ENCODE data around the gene NUS1. TPM values are rescaled to one million over a fixed set of nuclear protein-coding genes. Genes with fewer than 3 reads are reported as not detected.

Gene NUS1
- total and polyA plus RNA-seq, 2 of the 4 experiments (the other 2 are of a cell fraction): 11.8 to 19.6 TPM

DNA sequence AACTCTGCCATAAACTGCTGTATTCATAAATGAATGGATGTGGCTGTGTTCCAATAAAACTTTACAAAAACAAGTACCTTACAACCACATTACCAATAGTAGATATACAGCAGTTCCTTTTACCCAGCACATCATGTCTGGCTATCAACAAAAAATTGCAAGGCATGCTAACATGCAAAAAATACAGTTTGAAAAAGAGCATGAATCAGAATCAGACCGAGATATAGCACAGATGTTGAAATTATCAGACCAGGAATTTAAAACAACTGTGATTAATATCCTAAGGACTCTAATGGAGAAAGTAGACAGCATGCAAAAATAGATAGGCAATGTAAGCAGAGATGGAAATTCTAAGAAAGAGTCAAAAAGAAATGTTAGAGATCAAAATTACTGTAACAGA lies 8.4 kb upstream of the NUS1 start:
- no peak overlapping the region for H4K5ac ChIP-seq (ENCODE audit: low read depth, low read length)
- H2BK5ac ChIP-seq (ENCODE audit: low read depth, low read length, poor library complexity, severe bottlenecking): no peak overlapping the region
- no peaks in the 10 kb centered on the region for H3K4me1 ChIP-seq (ENCODE audit: control insufficient read depth, insufficient read depth, low read length)
- H2BK20ac ChIP-seq (ENCODE audit: low read depth, low read length): no peak overlapping the region
- H3K4me2 ChIP-seq (ENCODE audit: low read depth, low read length): no peak overlapping the region
- no peak overlapping the region for H2BK120ac ChIP-seq (ENCODE audit: low read depth, low read length)
- dilution Hi-C loops (cut with HindIII; ENCODE audit: low sequenced_read_pairs, unreplicated experiment) (no loop called here), intact Hi-C loops (cut with micrococcal nuclease) (no loop called here), in situ Hi-C loops (cut with MboI; ENCODE audit: low sequenced_read_pairs) (no loop called here)
- DNase-seq (peak; percentile 5), ATAC-seq (ENCODE audit: low read depth) (no peak)
- no peaks in the 10 kb centered on the region for H3K79me1 ChIP-seq (ENCODE audit: low read depth in 1 of 2, low read length in 2 of 2)
- no peak overlapping the region for H2AK9ac ChIP-seq (replicated peaks; ENCODE audit: low read depth, low read length, poor library complexity)
- H4K8ac ChIP-seq (ENCODE audit: low read depth in 2 of 2, low read length in 2 of 2): no peak overlapping the region
- H2BK15ac ChIP-seq (ENCODE audit: low read depth, low read length): no peak overlapping the region
- no peak overlapping the region for H3K4me3 ChIP-seq (ENCODE audit: insufficient read depth, low read depth, low read length)
- H3K9me3 ChIP-seq (ENCODE audit: control insufficient read depth, insufficient read depth, low read length): no peaks in the 10 kb centered on the region
- no peaks in the 10 kb centered on the region for H3K9me1 ChIP-seq (ENCODE audit: insufficient read depth, low read length)
- H4K20me1 ChIP-seq (ENCODE audit: insufficient read depth, low read length): no peaks in the 10 kb centered on the region
- POLR2A ChIA-PET (ENCODE audit: unreplicated experiment): no interaction called here
- H3K27ac ChIP-seq (ENCODE audit: insufficient read depth, low read length): no peak overlapping the region
- no peak overlapping the region for H3K23ac ChIP-seq (ENCODE audit: low read depth, low read length)
- H3K36me3 ChIP-seq (ENCODE audit: control insufficient read depth, insufficient read depth, low read length): no peaks in the 10 kb centered on the region
- H2AFZ ChIP-seq (replicated peaks; ENCODE audit: low read length, poor library complexity): no peak overlapping the region
- TF ChIP-seq, protein P1, sequence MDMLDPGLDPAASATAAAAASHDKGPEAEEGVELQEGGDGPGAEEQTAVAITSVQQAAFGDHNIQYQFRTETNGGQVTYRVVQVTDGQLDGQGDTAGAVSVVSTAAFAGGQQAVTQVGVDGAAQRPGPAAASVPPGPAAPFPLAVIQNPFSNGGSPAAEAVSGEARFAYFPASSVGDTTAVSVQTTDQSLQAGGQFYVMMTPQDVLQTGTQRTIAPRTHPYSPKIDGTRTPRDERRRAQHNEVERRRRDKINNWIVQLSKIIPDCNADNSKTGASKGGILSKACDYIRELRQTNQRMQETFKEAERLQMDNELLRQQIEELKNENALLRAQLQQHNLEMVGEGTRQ (IDR thresholded peaks at IDR 0.05; ENCODE audit: low read depth, low read length): no peak
- no peak for TF ChIP-seq MAFK (IDR thresholded peaks at IDR 0.05; ENCODE audit: low read depth, low read length)
- no peak for TF ChIP-seq CTCF (conservative IDR thresholded peaks at IDR 0.05; ENCODE audit: low read depth, low read length)
- TF ChIP-seq BHLHE40 (IDR thresholded peaks at IDR 0.05; ENCODE audit: low read depth, low read length): no peak
- TF ChIP-seq POLR2A (IDR thresholded peaks at IDR 0.05; ENCODE audit: low read depth, low read length): no peak
- no peak for TF ChIP-seq RFX5 (IDR thresholded peaks at IDR 0.05; ENCODE audit: low read depth, low read length)
- no peak for TF ChIP-seq CEBPB (IDR thresholded peaks at IDR 0.05; ENCODE audit: low read depth, low read length)
- no peak for TF ChIP-seq SMC3 (IDR thresholded peaks at IDR 0.05; ENCODE audit: low read depth, low read length)
- TF ChIP-seq RCOR1 (IDR thresholded peaks at IDR 0.05; ENCODE audit: insufficient replicate concordance, low read length): no peak
- no peak for TF ChIP-seq NFE2L2 (IDR thresholded peaks at IDR 0.05; ENCODE audit: low read depth, low read length)
- H3K27me3 ChIP-seq (ENCODE audit: control insufficient read depth, insufficient read depth, low read length): no peaks in the 10 kb centered on the region
- H3K14ac ChIP-seq (replicated peaks; ENCODE audit: low read depth, low read length): no peak overlapping the region
- H2AK5ac ChIP-seq (ENCODE audit: low read depth, low read length): no peak overlapping the region
- no TSS peak for BruUV-seq (replicated peaks)
- no peak overlapping the region for H3K18ac ChIP-seq (ENCODE audit: low read depth, low read length)
- no peak overlapping the region for H3K9ac ChIP-seq (ENCODE audit: low read depth, low read length)
- no peak overlapping the region for H3K56ac ChIP-seq (ENCODE audit: extremely low read depth, insufficient read depth, low read length)
- CTCF ChIA-PET: no interaction called here
- H4K91ac ChIP-seq (ENCODE audit: insufficient read depth, low read depth, low read length): no peak overlapping the region
- no CpG with 5 or more reads among the region's 1 CpG for WGBS, 2 experiments (ENCODE audit: extremely low coverage in 2 of 2, insufficient read length in 1 of 2)
- no peak overlapping the region for H3K4ac ChIP-seq (ENCODE audit: low read depth, low read length)

All from IMR-90 (cell line).